Prostate gland (tissue), 2 donors: ENCODE results near the gene FAM117B. TPM values are rescaled to one million over a fixed set of nuclear protein-coding genes. Genes with fewer than 3 reads are reported as not detected.
A peak's percentile ranks its signal among the peaks of the same experiment; 100 is the strongest.
"Not testable (repeated sequence)": the region's sequence is repeated elsewhere in the genome, so short reads cannot be mapped to it uniquely, and the experiment has no call there.

ENCODE experiments used
- DNase-seq: peaks from one replicate; pipeline ENCODE4 v3.0.0-alpha.2; 2019; ENCODE audit warnings: low spot score
- H3K27ac ChIP-seq, 2 donors: fragments of 200-600 bp; sonication (generic); 2 replicates each; pipeline ENCODE4 v1.5.1; 2017 to 2019
- H3K27me3 ChIP-seq: fragments of 200-600 bp; sonication (generic); replicated peaks from 2 replicates; pipeline ENCODE4 v1.5.1; 2019; ENCODE audit not compliant: insufficient read depth
- H3K36me3 ChIP-seq, 2 donors: fragments of 200-600 bp; sonication (generic); 1 replicate in 1 of 2; 2 replicates in 1 of 2; pipeline versions ENCODE4 v1.5.1 to v1.8.1; 2017 to 2019
- H3K4me1 ChIP-seq: fragments of 200-600 bp; sonication (generic); replicated peaks from 2 replicates; pipeline ENCODE4 v1.5.1; 2019
- H3K4me3 ChIP-seq, 2 donors: fragments of 200-600 bp; sonication (generic); 2 replicates each; pipeline ENCODE4 v1.5.1; 2017 to 2019
- H3K9me3 ChIP-seq: fragments of 200-600 bp; sonication (generic); 2 replicates; pipeline ENCODE4 v1.5.1; 2017
- POLR2A ChIP-seq: fragments of 450-650 bp; IDR thresholded peaks from one replicate; pipeline ENCODE4 v1.6.1; 2016; ENCODE audit warnings: antibody characterized with exemption, mild to moderate bottlenecking
- POLR2AphosphoS5 ChIP-seq: sonication (generic); formaldehyde crosslinking; IDR thresholded peaks from one replicate; pipeline ENCODE4 v1.6.1; 2017; ENCODE audit warnings: antibody characterized with exemption
- WGBS: methylation state at CpG from one replicate; pipeline ENCODE4 v1.1.5; 2018; 5-methylcytosine and 5-hydroxymethylcytosine counted together
- intact Hi-C: fragments of 100-400 bp; cut with DNase I; formaldehyde crosslinking; loops from one replicate; pipeline ENCODE4 v1.14.2; 2022
- total RNA-seq, 2 donors: library from RNA; depleted of rRNA; stranded (reverse); fragments of >200 nt; gene quantifications; one replicate each; pipeline ENCODE4 v1.1.0, GENCODE V29; 2016
- TF ChIP-seq, protein P1 (sequence below), 4 experiments: fragments of 200-600 bp in 2 of 4; fragments of 450-650 bp in 2 of 4; sonication (generic) in 2 of 4; IDR thresholded peaks; 1 replicate in 3 of 4; 2 replicates in 1 of 4; pipeline ENCODE4 v1.5.1; 2016 to 2019; ENCODE audit warnings: antibody characterized with exemption in 4 of 4, mild to moderate bottlenecking in 2 of 4, moderate library complexity in 2 of 4

The FAM117B gene
- total RNA-seq, 2 donors from 2014 or later = 27.5 to 30.5 TPM

DNA sequence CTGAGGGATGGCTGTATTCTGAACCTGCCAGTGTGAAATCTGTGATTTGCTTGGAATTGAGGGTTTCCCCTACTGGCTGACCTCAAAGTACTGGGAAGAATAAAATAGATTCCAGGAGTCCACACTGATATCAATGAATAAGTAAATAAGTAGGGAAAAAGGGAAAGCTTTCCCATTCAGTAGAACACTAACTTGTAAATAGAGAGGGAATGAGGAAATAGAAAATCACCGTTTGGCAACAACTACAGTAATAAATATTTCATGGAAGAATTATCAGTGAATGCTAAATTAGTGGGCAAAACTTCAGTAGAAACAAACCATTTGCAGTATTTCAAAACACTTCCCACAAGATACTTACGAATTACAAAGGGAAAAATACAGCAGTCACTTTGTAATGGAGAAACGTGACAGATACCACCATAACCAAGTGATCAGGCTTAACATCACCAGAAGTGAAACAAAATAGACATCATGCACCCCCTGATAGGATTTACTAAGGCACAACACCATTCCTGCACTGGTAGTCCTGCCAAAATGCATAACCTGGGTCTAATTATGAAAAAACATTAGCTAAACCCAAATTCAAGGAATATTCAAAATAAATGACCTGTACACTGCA, 148.3 kb downstream of the FAM117B start:
- no peak for DNase-seq
- no peak overlapping the region for H3K4me3 ChIP-seq
- intact Hi-C loops = no loop called here
- no peaks in the 10 kb centered on the region for H3K4me1 ChIP-seq
- no peaks in the 10 kb centered on the region for H3K27me3 ChIP-seq
- H3K9me3 ChIP-seq = no peaks in the 10 kb centered on the region
- TF ChIP-seq POLR2AphosphoS5 = no peak
- TF ChIP-seq POLR2A = no peak
- TF ChIP-seq, protein P1, sequence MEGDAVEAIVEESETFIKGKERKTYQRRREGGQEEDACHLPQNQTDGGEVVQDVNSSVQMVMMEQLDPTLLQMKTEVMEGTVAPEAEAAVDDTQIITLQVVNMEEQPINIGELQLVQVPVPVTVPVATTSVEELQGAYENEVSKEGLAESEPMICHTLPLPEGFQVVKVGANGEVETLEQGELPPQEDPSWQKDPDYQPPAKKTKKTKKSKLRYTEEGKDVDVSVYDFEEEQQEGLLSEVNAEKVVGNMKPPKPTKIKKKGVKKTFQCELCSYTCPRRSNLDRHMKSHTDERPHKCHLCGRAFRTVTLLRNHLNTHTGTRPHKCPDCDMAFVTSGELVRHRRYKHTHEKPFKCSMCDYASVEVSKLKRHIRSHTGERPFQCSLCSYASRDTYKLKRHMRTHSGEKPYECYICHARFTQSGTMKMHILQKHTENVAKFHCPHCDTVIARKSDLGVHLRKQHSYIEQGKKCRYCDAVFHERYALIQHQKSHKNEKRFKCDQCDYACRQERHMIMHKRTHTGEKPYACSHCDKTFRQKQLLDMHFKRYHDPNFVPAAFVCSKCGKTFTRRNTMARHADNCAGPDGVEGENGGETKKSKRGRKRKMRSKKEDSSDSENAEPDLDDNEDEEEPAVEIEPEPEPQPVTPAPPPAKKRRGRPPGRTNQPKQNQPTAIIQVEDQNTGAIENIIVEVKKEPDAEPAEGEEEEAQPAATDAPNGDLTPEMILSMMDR (IDR thresholded peaks at IDR 0.05) = no peak
- 46% methylated on average over 3 of the region's 3 CpGs for WGBS
- no peak overlapping the region for H3K27ac ChIP-seq
- no peaks in the 10 kb centered on the region for H3K36me3 ChIP-seq

DNA sequence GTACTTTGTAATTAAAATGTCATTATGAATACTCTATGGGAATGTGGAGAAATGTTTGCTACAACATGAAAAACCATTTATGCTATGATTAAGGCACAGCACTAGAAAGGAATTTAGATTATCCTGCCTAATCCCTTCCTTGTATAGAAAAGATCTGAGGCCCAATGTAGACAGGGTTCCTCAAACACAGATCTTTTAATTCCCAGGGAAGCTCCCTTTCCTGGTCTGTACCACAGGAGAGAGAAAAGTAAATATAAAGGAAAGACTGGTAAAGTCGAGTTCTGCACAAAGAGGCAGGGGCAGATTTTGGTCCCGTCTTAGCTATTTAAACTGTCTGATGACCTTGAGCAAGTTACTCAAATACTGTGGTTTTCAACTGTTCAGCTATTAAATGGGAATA, 152.1 kb downstream of the FAM117B start:
- no peak overlapping the region for H3K4me3 ChIP-seq
- no peak for TF ChIP-seq POLR2AphosphoS5
- TF ChIP-seq, protein P1 (IDR thresholded peaks at IDR 0.05) = no peak
- no peak for TF ChIP-seq POLR2A
- intact Hi-C loops = no loop called here
- H3K27ac ChIP-seq = no peak overlapping the region
- no peaks in the 10 kb centered on the region for H3K36me3 ChIP-seq
- H3K4me1 ChIP-seq = no peaks in the 10 kb centered on the region
- no peak for DNase-seq
- no peaks in the 10 kb centered on the region for H3K27me3 ChIP-seq
- H3K9me3 ChIP-seq = no peaks in the 10 kb centered on the region
- 47% methylated on average over 2 of the region's 2 CpGs for WGBS

DNA sequence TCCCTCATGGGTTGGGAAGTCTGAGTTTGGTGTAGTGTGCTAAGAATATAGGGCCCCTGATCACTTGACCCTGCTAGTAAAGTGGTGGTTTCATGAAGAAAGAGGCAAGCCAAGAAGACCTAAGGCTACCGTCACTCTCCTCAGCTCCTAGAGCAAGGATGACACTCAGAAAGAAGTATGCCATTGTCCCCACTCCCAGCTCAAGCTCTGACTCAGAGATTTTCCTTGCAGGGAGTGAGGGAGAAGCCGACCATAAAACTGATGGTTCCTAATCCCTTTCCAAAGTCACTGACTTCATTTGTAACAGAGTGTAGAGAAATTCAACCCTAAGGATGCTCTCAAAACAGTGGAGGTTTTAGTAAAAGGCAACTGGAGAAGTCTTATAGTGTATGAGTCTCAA, 155.9 kb downstream of the FAM117B start:
- no peak for DNase-seq
- TF ChIP-seq POLR2A (no peak), POLR2AphosphoS5 (no peak)
- TF ChIP-seq, protein P1 (IDR thresholded peaks at IDR 0.05) = no peak
- Histone ChIP-seq H3K9me3 (no peaks in the 10 kb centered on the region), H3K4me1 (no peaks in the 10 kb centered on the region), H3K27me3 (no peaks in the 10 kb centered on the region), H3K27ac (no peak overlapping the region), H3K36me3 (no peaks in the 10 kb centered on the region), H3K4me3 (no peak overlapping the region)
- intact Hi-C loops = no loop called here
- 89% methylated on average over 2 of the region's 2 CpGs for WGBS

DNA sequence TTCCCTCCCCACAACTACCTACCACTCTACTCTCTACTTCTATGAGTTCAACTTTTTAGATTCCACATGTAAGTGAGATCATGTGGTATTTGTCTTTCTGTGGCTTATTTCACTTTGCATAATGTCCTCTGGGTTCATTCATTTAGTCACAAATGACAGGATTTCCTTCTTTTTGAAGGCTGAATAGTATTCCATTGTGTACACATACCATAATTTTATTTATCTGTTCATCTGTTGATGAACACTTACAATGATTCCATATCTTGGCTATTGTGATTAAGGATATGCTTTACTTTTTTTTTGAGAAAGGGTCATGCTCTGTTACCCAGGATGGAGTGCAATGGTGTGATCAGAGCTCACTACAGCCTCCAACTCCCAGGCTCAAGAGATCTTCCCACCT, 163.2 kb downstream of the FAM117B start:
- Histone ChIP-seq H3K9me3 (no peaks in the 10 kb centered on the region), H3K27ac (no peak overlapping the region), H3K4me3 (no peak overlapping the region), H3K4me1 (no peaks in the 10 kb centered on the region), H3K27me3 (no peaks in the 10 kb centered on the region), H3K36me3 (no peaks in the 10 kb centered on the region)
- TF ChIP-seq, protein P1 (IDR thresholded peaks at IDR 0.05) = no peak
- TF ChIP-seq POLR2AphosphoS5 = no peak
- TF ChIP-seq POLR2A = no peak
- intact Hi-C loops = no loop called here
- DNase-seq = no peak

DNA sequence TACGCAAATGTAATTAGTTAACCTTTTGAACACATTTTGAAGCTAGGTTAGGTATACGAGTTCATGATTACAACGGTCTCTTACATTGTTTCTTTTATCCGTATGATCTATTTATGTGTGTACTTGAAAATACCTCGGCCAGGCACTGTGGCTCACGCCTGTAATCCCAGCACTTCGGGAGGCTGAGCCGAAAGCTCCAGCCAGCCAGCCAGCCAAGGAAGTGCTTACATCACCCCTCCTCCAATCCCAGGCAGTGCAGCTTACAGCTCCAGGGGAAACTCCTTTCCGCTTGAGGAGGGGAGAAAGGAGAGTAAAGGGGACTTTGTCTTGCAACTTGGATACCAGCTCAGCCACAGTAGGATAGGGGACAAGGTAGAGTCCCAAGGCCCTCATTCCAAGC, 171.1 kb downstream of the FAM117B start:
- intact Hi-C loops = not testable (repeated sequence)
- WGBS = 71% methylated on average over 9 of the region's 9 CpGs

DNA sequence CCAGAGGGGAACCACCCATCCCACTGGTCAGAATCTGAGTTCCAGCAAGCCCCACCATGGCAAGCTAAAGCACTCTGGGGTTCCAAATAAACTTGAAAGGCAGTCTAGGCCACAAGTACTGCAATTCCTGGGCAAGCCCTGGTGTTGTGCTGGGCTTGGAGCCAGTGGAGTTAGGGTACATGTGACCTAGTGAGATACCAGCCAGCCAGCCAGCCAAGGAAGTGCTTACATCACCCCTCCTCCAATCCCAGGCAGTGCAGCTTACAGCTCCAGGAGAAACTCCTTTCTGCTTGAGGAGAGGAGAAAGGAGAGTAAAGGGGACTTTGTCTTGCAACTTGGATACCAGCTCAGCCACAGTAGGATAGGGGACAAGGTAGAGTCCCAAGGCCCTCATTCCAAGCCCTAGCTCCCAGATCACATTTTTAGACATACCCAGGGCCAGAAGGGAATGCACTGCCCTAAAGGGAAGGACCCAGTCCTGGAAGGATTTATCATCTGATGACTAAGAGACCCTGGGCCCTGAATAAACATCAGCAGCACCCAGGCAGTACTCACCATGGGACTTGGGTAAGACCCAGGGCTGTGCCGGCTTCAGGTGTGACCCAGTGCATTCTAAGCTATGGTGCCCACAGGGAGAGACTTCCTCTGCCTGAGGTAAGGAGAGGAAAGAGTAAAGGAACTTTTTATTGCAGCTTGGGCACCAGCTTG, 172.8 kb downstream of the FAM117B start:
- H3K9me3 ChIP-seq, H3K27me3 ChIP-seq, H3K4me1 ChIP-seq, H3K4me3 ChIP-seq, H3K36me3 ChIP-seq, intact Hi-C loops, H3K27ac ChIP-seq: not testable (repeated sequence)
- DNase-seq = peak; percentile 9
- 94% methylated on average over 1 of the region's 1 CpG for WGBS

More for the DNA sequence above, 171.1 kb downstream of the FAM117B start:
- not testable (repeated sequence) for H3K4me1 ChIP-seq, H3K36me3 ChIP-seq, H3K27me3 ChIP-seq, H3K4me3 ChIP-seq, H3K9me3 ChIP-seq, DNase-seq, H3K27ac ChIP-seq
